ENCODE results near the gene LDB3. TPM values are rescaled to one million over a fixed set of nuclear protein-coding genes. Genes with fewer than 3 reads are reported as not detected.

LDB3 gene
- total RNA-seq, 2 donors from 2014 or later, result 0.66 to 0.78 TPM

DNA sequence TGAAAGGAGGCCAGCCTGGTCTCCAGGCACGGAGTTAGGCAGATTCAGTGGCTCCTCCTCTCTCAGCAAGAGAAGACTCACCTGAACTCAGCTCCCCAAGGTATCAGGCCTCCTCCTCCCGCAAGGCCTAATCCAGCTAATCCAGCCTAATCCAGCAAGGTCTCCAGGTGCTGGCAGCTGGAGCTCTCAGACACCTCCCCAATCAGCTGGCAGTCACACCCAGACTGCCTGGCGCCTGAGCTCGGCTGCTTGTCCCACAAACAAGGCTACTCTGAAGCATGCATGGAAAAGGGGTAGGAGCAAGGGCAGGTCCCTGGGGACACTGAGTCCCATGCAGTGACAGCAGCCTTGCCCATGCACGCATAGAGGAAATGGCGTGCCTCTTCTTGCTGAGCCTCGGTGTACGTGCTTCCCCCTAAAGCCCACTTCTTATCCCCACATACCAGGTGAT lies 17.3 kb upstream of the LDB3 start:
- H3K4me3 ChIP-seq, result no peak overlapping the region
- no peak overlapping the region for H3K27ac ChIP-seq
- H3K27me3 ChIP-seq, result no peaks in the 10 kb centered on the region
- 70 to 94% methylated on average over 5 to 8 of the region's 8 CpGs for whole genome bisulfite sequencing, 2 donors
- no peak for DNase-seq
- TF ChIP-seq, protein P1, sequence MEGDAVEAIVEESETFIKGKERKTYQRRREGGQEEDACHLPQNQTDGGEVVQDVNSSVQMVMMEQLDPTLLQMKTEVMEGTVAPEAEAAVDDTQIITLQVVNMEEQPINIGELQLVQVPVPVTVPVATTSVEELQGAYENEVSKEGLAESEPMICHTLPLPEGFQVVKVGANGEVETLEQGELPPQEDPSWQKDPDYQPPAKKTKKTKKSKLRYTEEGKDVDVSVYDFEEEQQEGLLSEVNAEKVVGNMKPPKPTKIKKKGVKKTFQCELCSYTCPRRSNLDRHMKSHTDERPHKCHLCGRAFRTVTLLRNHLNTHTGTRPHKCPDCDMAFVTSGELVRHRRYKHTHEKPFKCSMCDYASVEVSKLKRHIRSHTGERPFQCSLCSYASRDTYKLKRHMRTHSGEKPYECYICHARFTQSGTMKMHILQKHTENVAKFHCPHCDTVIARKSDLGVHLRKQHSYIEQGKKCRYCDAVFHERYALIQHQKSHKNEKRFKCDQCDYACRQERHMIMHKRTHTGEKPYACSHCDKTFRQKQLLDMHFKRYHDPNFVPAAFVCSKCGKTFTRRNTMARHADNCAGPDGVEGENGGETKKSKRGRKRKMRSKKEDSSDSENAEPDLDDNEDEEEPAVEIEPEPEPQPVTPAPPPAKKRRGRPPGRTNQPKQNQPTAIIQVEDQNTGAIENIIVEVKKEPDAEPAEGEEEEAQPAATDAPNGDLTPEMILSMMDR (IDR thresholded peaks at IDR 0.05), result no peak
- TF ChIP-seq POLR2A (IDR thresholded peaks at IDR 0.05), result no peak
- H3K4me1 ChIP-seq, result peaks cover 5% of the 10 kb centered on the region
- no peaks in the 10 kb centered on the region for H3K36me3 ChIP-seq (replicated peaks in 1 of 2; ENCODE audit: insufficient read depth in 1 of 2, low read depth in 2 of 2)
- ATAC-seq, result no peak
- no peaks in the 10 kb centered on the region for H3K9me3 ChIP-seq
- intact Hi-C loops (cut with DNase I), result no loop called here

DNA sequence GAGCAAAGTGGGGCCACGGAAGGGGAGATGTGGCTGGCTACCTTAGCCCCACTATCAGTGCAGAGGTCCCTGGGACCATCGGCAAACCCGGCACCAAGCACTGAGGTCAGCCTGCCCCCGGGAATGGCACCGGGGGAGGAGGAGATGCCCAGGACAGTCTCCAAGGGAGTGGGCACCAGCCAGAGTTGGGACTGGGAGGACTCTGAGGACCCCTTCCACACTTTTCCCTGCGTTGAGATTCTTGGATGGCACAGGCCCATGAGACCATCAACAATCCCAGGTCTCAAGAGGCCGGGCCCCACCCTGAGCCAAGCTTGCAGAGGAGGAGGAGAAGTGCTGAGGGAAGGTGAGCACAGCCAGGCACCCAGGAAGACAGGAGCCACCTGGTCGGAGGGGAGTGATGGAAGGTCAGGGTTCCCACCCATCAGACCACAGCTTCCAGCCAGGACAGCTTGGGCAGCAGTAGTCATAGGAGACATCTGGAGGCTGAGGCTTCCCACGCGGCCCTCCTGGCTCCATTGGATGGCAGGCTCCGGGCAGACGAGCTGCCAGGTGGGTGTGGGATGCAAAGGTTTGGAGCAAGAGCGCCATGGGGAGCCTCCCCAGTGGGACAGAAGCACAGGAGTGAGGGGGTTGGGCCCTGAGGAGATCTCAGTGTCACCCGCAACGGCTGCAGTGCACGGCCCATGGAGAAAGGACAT lies 16.5 kb upstream of the LDB3 start:
- Histone ChIP-seq H3K9me3 (no peaks in the 10 kb centered on the region), H3K36me3 (replicated peaks in 1 of 2; ENCODE audit: insufficient read depth in 1 of 2, low read depth in 2 of 2) (no peaks in the 10 kb centered on the region), H3K27ac (no peak overlapping the region), H3K27me3 (no peaks in the 10 kb centered on the region), H3K4me1 (peaks cover 5% of the 10 kb centered on the region), H3K4me3 (no peak overlapping the region)
- no peak for ATAC-seq
- 83 to 86% methylated on average over 9 to 16 of the region's 16 CpGs for WGBS, 2 donors
- TF ChIP-seq, protein P1 (IDR thresholded peaks at IDR 0.05), result no peak
- no peak for TF ChIP-seq POLR2A (IDR thresholded peaks at IDR 0.05)
- intact Hi-C loops (cut with DNase I), result no loop called here
- no peak for DNase-seq

DNA sequence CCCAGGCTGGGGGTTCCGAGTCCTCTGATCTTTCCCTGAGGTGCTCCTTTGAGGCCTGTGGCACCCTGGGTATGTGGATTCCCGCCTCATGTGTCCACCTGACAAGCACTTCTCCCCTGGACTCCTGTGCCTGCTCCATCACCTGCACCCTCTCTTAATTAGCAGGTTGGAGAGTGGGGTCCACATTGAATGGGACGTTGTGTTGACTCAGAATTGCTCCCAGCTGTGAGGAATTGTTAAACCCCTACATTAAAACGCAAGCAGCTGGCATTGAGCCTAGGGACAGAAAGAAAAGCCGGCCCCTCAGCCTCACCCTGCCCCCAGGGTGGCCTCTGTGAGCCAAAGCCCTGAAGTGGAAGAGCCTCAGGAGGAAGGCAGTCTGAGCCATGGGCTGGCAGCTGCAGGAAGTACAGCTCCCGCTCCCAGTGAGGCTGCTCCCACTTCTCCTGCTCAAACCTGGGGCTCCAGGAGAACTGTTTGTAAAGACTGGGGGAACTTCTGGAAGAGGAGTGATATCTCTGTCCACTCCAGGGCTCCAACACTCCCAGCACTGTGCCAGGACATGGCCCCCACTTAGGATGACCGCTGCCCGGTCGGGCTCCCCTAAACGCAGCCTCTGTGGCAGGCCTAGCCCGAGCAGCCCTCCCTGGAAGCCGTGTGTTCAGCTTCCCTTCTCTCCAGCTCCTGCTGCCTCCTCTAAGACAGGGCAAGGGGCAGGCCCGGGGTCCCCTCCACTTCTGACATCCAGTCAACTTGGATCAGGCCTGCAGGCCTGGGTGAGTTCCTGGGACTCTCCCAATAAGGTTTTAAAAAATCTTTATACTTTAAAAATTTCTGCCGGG lies 15.7 kb upstream of the LDB3 start:
- no peak for TF ChIP-seq POLR2A (IDR thresholded peaks at IDR 0.05)
- TF ChIP-seq, protein P1 (IDR thresholded peaks at IDR 0.05), result no peak
- DNase-seq (no peak), ATAC-seq (no peak)
- Histone ChIP-seq H3K4me1 (peaks cover 5% of the 10 kb centered on the region), H3K4me3 (no peak overlapping the region), H3K27me3 (no peaks in the 10 kb centered on the region), H3K9me3 (no peaks in the 10 kb centered on the region), H3K36me3 (replicated peaks in 1 of 2; ENCODE audit: insufficient read depth in 1 of 2, low read depth in 2 of 2) (no peaks in the 10 kb centered on the region), H3K27ac (no peak overlapping the region)
- intact Hi-C loops (cut with DNase I), result no loop called here
- WGBS, 2 donors, result 80 to 84% methylated on average over 8 to 14 of the region's 14 CpGs

DNA sequence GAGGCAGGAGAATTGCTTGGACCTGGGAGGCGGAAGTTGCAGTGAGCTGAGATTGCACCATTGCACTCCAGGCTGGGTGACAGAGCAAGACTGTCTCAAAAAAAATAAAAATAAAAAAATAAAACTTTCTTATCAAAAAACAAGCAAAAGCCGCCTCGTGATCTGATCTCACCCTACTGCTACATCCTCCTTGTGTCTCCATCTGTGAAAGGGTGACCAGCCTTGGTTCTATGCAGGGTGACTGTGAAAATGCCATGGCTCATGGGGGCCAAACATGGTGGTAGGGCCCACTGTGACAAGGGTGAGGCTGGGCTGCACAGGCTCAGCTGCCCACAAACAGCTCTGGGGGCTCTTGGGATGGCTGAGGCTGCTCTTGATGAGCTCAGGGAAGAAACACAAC lies 14.9 kb upstream of the LDB3 start:
- TF ChIP-seq POLR2A (IDR thresholded peaks at IDR 0.05), result no peak
- TF ChIP-seq, protein P1 (IDR thresholded peaks at IDR 0.05), result no peak
- Histone ChIP-seq H3K27me3 (no peaks in the 10 kb centered on the region), H3K36me3 (replicated peaks in 1 of 2; ENCODE audit: insufficient read depth in 1 of 2, low read depth in 2 of 2) (no peaks in the 10 kb centered on the region), H3K4me1 (peaks cover 5% of the 10 kb centered on the region), H3K9me3 (no peaks in the 10 kb centered on the region), H3K27ac (no peak overlapping the region), H3K4me3 (no peak overlapping the region)
- intact Hi-C loops (cut with DNase I), result no loop called here
- DNase-seq, result no peak
- 73 to 87% methylated on average over 3 of the region's 3 CpGs for WGBS, 2 donors
- no peak for ATAC-seq
